Measurements from ENCODE around the gene GNAL. TPM values are rescaled to one million over a fixed set of nuclear protein-coding genes. Genes with fewer than 3 reads are reported as not detected.

The GNAL gene
- total RNA-seq, 1 experiment from 2014 or later = 0.06 TPM

DNA sequence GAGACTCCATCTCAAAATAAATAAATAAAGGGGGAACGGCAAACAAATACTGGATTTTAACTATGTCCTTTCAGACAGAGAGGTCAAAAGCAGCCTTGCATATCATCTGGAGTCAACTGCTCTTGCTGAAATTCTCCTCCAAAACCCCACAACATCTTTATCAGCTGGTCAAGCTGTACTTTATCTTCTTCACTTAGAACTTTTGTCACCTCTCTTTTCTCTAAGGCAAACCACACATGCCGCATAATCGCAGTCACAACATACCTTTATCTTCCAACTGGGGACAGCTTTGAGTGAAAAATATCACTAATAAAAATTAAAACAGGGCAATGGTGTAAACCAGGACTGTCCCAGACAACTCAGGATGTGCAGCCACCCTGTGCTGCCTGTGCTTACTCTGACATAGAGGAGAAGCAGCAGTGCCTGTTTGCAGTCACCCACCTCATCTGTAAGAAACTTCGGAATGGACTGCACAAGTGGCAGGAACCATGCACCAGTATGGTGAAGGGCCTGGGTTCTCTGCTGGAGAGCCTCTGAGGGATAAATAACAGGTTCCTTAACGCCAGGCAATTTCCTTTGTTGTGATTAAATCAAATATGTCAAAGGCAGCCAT is 212.9 kb downstream of the GNAL start:
- CTCF ChIA-PET = no interaction called here
- TF ChIP-seq EZH2 (IDR thresholded peaks at IDR 0.05; ENCODE audit: borderline replicate concordance, low read depth, low read length, poor library complexity, severe bottlenecking) (no peak), CTCF (conservative IDR thresholded peaks at IDR 0.05; ENCODE audit: low read depth, low read length) (no peak)

DNA sequence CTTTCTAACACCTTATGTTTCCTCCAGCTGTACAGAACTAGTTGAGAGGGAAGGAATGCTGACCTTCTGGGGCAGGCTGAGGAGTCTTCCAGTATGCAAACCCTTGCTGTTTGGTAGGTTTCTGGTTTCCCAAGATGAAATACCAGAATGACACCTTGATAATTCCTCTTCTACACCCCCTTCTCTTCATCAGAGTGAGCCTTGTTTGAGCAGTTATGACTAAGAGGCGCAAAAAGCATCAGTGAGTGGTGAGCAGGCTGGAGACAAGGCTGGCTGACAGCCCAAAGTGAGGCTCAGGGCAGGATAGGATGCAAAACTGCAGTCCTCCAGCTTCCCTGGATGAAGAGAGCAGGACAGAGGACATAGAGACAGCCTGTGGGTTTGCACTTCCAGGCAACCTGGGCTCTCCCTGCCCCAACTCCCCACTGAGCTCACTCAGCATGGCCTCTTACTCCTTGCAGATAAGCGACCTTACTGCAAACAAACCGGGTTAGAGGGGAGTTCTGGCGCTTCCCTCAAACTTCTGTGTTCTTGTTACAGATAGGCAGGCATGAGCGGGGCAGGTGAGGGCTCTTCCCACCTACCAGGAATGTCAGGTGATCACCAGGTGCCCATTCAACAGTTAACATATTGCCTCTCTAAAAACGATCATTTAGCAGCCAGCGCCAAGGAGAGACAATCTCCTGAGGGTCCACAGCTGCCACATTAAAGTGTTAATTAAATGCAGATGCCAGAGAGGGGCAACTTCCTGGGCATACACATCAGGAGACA is 213.6 kb downstream of the GNAL start:
- no peak for DNase-seq (ENCODE audit: low spot score)
- H3K9me3 ChIP-seq (ENCODE audit: low read depth, low read length, poor library complexity, severe bottlenecking) = no peaks in the 10 kb centered on the region
- intact Hi-C loops (cut with micrococcal nuclease; ENCODE audit: unreplicated experiment) = no loop called here
- POLR2A ChIA-PET (ENCODE audit: low non-redundant PET) = no interaction called here
- no peak overlapping the region for H3K4me3 ChIP-seq (ENCODE audit: low read depth, low read length, poor library complexity, severe bottlenecking)
- CTCF ChIA-PET = no interaction called here
- BruUV-seq (replicated peaks) = no TSS peak
- no peak for TF ChIP-seq EZH2 (IDR thresholded peaks at IDR 0.05; ENCODE audit: borderline replicate concordance, low read depth, low read length, poor library complexity, severe bottlenecking)
- no peak for TF ChIP-seq CTCF (conservative IDR thresholded peaks at IDR 0.05; ENCODE audit: low read depth, low read length)
- H3K27me3 ChIP-seq (replicated peaks; ENCODE audit: insufficient read depth, low read depth, low read length, poor library complexity) = no peaks in the 10 kb centered on the region
- no peak overlapping the region for H3K27ac ChIP-seq (ENCODE audit: low read depth, low read length, poor library complexity, severe bottlenecking)
- H3K36me3 ChIP-seq (ENCODE audit: insufficient read depth, low read length, poor library complexity, severe bottlenecking) = no peaks in the 10 kb centered on the region
- H3K4me1 ChIP-seq (ENCODE audit: insufficient read depth, low read length, poor library complexity, severe bottlenecking) = no peaks in the 10 kb centered on the region

More for the DNA sequence above, 212.9 kb downstream of the GNAL start:
- Histone ChIP-seq H3K4me3 (ENCODE audit: low read depth, low read length, poor library complexity, severe bottlenecking) (no peak overlapping the region), H3K36me3 (ENCODE audit: insufficient read depth, low read length, poor library complexity, severe bottlenecking) (no peaks in the 10 kb centered on the region), H3K27ac (ENCODE audit: low read depth, low read length, poor library complexity, severe bottlenecking) (no peak overlapping the region), H3K27me3 (replicated peaks; ENCODE audit: insufficient read depth, low read depth, low read length, poor library complexity) (no peaks in the 10 kb centered on the region), H3K4me1 (ENCODE audit: insufficient read depth, low read length, poor library complexity, severe bottlenecking) (no peaks in the 10 kb centered on the region), H3K9me3 (ENCODE audit: low read depth, low read length, poor library complexity, severe bottlenecking) (no peaks in the 10 kb centered on the region)
- no peak for DNase-seq (ENCODE audit: low spot score)
- BruUV-seq (replicated peaks) = no TSS peak
- intact Hi-C loops (cut with micrococcal nuclease; ENCODE audit: unreplicated experiment) = no loop called here
- POLR2A ChIA-PET (ENCODE audit: low non-redundant PET) = no interaction called here

GRCh38 chr18:11905613-11906012 is 216.5 kb downstream of the GNAL start:
- CTCF ChIA-PET = no interaction called here

More at GRCh38 chr18:11905613-11906012, 216.5 kb downstream of the GNAL start:
- no peak for TF ChIP-seq CTCF (conservative IDR thresholded peaks at IDR 0.05; ENCODE audit: low read depth, low read length)
- no peak for TF ChIP-seq EZH2 (IDR thresholded peaks at IDR 0.05; ENCODE audit: borderline replicate concordance, low read depth, low read length, poor library complexity, severe bottlenecking)
- BruUV-seq (replicated peaks) = no TSS peak
- no peaks in the 10 kb centered on the region for H3K9me3 ChIP-seq (ENCODE audit: low read depth, low read length, poor library complexity, severe bottlenecking)
- no peaks in the 10 kb centered on the region for H3K27me3 ChIP-seq (replicated peaks; ENCODE audit: insufficient read depth, low read depth, low read length, poor library complexity)
- POLR2A ChIA-PET (ENCODE audit: low non-redundant PET) = no interaction called here
- H3K4me1 ChIP-seq (ENCODE audit: insufficient read depth, low read length, poor library complexity, severe bottlenecking) = no peaks in the 10 kb centered on the region
- H3K27ac ChIP-seq (ENCODE audit: low read depth, low read length, poor library complexity, severe bottlenecking) = no peak overlapping the region
- no peak for DNase-seq (ENCODE audit: low spot score)
- H3K36me3 ChIP-seq (ENCODE audit: insufficient read depth, low read length, poor library complexity, severe bottlenecking) = no peaks in the 10 kb centered on the region
- no peak overlapping the region for H3K4me3 ChIP-seq (ENCODE audit: low read depth, low read length, poor library complexity, severe bottlenecking)
- intact Hi-C loops (cut with micrococcal nuclease; ENCODE audit: unreplicated experiment) = no loop called here

Measured in A673 (cell line).